Measurements from ENCODE around the gene UBE2S. TPM values are rescaled to one million over a fixed set of nuclear protein-coding genes. Genes with fewer than 3 reads are reported as not detected.

Gene UBE2S
- total RNA-seq, 1 donor from 2014 or later, result 22.3 TPM

DNA sequence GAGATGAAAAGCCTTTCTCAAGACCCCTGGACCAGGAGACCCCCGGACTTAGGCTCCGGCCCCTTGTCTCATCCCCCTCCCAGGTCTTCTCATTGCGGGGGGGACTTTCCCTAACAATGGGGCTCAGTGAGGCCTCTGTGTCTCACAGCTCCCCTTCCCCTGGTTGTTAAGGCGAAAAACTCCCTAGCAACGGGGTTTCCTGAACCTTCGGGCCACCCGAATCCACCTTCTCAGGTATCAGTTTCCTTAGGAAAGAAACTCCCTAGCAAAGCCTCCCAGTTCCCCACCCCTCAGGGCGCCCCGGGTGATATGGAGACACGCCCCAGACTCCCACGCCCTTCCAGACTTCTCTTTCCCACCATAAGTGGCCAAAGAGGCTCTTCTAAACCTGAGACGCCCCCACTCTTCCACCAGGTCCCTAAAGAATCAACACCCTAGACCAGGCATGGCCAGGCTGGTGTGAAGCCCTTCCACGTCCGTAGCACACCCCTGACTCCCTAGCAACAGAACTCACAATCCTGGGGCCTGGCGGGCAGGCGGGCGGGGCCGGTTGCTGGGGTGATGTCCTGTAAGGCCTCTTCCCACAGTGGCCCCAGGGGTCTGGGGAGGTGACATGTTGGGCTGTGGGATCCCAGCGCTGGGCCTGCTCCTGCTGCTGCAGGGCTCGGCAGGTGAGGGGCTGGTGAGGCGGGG, 31.2 kb downstream of the UBE2S start, which contains the start of gene TMEM190:
TMEM190 (plus strand) TSS at position 586 of the 693 bp plus-strand sequence; CDS start at position 614, 28 bp downstream.
- Histone ChIP-seq H3K27me3 (no peaks in the 10 kb centered on the region), H3K4me3 (no peak within 1 kb of the TSS), H3K36me3 (no peaks in the 10 kb centered on the region), H3K9me3 (no peaks in the 10 kb centered on the region), H3K4me1 (peaks cover 8% of the 10 kb centered on the region), H3K27ac (no peak within 1 kb of the TSS)
- no peak for DNase-seq (ENCODE audit: extremely low spot score in 2 of 2)
- intact Hi-C loops (cut with DNase I), result loop anchor here (10.0 kb wide), 1 partner anchor 72 kb away; no protein-coding TSS in a partner anchor
- TF ChIP-seq POLR2AphosphoS5 (IDR thresholded peaks at IDR 0.05; ENCODE audit: insufficient read depth in 1 of 2, low read depth in 1 of 2) (no peak), POLR2A (IDR thresholded peaks at IDR 0.05) (no peak)
- TF ChIP-seq, protein P1, sequence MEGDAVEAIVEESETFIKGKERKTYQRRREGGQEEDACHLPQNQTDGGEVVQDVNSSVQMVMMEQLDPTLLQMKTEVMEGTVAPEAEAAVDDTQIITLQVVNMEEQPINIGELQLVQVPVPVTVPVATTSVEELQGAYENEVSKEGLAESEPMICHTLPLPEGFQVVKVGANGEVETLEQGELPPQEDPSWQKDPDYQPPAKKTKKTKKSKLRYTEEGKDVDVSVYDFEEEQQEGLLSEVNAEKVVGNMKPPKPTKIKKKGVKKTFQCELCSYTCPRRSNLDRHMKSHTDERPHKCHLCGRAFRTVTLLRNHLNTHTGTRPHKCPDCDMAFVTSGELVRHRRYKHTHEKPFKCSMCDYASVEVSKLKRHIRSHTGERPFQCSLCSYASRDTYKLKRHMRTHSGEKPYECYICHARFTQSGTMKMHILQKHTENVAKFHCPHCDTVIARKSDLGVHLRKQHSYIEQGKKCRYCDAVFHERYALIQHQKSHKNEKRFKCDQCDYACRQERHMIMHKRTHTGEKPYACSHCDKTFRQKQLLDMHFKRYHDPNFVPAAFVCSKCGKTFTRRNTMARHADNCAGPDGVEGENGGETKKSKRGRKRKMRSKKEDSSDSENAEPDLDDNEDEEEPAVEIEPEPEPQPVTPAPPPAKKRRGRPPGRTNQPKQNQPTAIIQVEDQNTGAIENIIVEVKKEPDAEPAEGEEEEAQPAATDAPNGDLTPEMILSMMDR (IDR thresholded peaks at IDR 0.05), result no peak

GRCh38 chr19:55373993-55374757, 33.4 kb downstream of the UBE2S start:
- Histone ChIP-seq H3K4me3 (no peak overlapping the region), H3K36me3 (no peaks in the 10 kb centered on the region), H3K27ac (no peak overlapping the region), H3K4me1 (peaks cover 20% of the 10 kb centered on the region), H3K27me3 (peaks cover 8% of the 10 kb centered on the region), H3K9me3 (no peaks in the 10 kb centered on the region)
- no peak for DNase-seq (ENCODE audit: extremely low spot score in 2 of 2)
- TF ChIP-seq POLR2A (IDR thresholded peaks at IDR 0.05) (no peak), POLR2AphosphoS5 (IDR thresholded peaks at IDR 0.05; ENCODE audit: insufficient read depth in 1 of 2, low read depth in 1 of 2) (no peak)
- TF ChIP-seq, protein P1 (IDR thresholded peaks at IDR 0.05), result no peak
- intact Hi-C loops (cut with DNase I), result loop anchor here (10.0 kb wide), 1 partner anchor 69 kb away; no protein-coding TSS in a partner anchor

DNA sequence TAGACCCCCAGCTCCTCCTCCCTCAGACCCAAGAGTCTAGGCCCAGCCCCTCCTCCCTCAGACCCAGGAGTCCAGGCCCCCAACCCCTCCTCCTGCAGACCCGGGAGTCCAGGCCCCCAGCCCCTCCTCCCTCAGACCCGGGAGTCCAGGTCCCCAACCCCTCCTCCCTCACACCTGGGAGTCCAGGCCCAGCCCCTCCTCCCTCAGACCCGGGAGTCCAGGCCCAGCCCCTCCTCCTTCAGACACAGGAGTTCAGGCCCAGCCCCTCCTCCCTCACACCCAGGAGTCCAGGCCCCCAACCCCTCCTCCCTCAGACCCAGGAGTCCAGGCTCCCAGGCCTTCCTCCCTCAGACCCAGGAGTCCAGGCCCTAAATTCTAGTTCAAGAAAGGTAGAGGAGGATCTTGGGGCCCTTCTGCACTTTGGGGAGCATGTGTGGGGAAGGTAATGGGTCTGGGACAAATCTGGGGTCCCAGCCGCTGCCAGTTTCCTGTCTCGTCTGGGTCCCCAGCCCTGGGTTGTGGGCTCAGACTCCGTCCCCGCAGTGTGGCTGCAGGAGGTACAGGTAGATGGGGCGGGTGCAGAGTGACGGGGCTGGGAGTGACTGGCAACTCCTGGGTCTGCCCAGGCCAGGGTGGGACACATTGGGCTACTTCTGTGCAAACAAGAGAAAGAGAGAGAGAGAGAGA, 34.1 kb downstream of the UBE2S start:
- TF ChIP-seq, protein P1 (IDR thresholded peaks at IDR 0.05), result no peak
- TF ChIP-seq POLR2AphosphoS5 (IDR thresholded peaks at IDR 0.05; ENCODE audit: insufficient read depth in 1 of 2, low read depth in 1 of 2), result no peak
- no peak for TF ChIP-seq POLR2A (IDR thresholded peaks at IDR 0.05)
- intact Hi-C loops (cut with DNase I), result loop anchor here (10.0 kb wide), 1 partner anchor 69 kb away; no protein-coding TSS in a partner anchor
- H3K27ac ChIP-seq, result no peak overlapping the region
- peaks cover 11% of the 10 kb centered on the region for H3K27me3 ChIP-seq
- H3K4me1 ChIP-seq, result peaks cover 25% of the 10 kb centered on the region
- no peaks in the 10 kb centered on the region for H3K36me3 ChIP-seq
- H3K4me3 ChIP-seq, result no peak overlapping the region
- DNase-seq (ENCODE audit: extremely low spot score in 2 of 2), result no peak
- no peaks in the 10 kb centered on the region for H3K9me3 ChIP-seq

- DNase-seq (ENCODE audit: extremely low spot score in 2 of 2), result no peak
- Histone ChIP-seq H3K9me3 (no peaks in the 10 kb centered on the region), H3K4me1 (peaks cover 25% of the 10 kb centered on the region), H3K27me3 (peaks cover 15% of the 10 kb centered on the region), H3K4me3 (no peak overlapping the region), H3K36me3 (no peaks in the 10 kb centered on the region), H3K27ac (no peak overlapping the region)
- TF ChIP-seq POLR2AphosphoS5 (IDR thresholded peaks at IDR 0.05; ENCODE audit: insufficient read depth in 1 of 2, low read depth in 1 of 2), result no peak
- no peak for TF ChIP-seq POLR2A (IDR thresholded peaks at IDR 0.05)
- TF ChIP-seq, protein P1 (IDR thresholded peaks at IDR 0.05), result no peak
- intact Hi-C loops (cut with DNase I), result loop anchor here (10.0 kb wide), 1 partner anchor 68 kb away; no protein-coding TSS in a partner anchor
Measured at GRCh38 chr19:55372316-55373081, 35.1 kb downstream of the UBE2S start.
